ENCODE measurements around the gene WNK2.
"Not testable (repeated sequence)": the region's sequence is repeated elsewhere in the genome, so short reads cannot be mapped to it uniquely, and the experiment has no call there.

WNK2 gene

DNA sequence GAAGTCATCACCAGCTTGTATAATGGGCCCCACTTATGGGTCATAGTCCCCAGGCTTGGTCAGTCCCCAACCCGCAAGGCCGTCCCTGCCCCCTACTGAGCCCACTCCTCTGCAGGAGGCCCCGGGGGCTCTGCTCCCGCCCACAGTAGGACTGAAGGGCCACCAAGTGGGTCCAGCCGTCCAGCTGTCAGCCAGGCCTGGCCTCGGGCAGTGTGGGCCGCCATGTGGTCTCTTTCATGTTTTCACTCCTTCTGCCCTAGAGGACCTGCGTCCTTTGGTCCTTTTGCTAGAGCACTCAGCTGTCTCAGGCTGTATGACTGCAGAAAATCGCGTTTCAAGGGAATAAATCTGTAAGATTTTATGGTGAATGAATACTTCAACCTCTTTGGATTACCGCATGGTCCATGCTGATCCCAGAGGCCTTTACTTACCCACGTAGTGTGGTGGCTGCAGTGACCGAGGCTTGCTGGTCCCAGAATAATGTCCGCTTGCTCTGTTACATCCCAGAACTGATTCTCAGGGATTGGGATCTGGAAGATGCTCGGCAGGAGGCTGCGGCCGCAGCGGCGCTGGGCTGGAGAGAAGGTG, 161.8 kb downstream of the WNK2 start:
- DNase-seq, result no peak

- DNase-seq, result peak; percentile 16
Measured at GRCh38 chr9:93346231-93347112, 162.5 kb downstream of the WNK2 start.

DNA sequence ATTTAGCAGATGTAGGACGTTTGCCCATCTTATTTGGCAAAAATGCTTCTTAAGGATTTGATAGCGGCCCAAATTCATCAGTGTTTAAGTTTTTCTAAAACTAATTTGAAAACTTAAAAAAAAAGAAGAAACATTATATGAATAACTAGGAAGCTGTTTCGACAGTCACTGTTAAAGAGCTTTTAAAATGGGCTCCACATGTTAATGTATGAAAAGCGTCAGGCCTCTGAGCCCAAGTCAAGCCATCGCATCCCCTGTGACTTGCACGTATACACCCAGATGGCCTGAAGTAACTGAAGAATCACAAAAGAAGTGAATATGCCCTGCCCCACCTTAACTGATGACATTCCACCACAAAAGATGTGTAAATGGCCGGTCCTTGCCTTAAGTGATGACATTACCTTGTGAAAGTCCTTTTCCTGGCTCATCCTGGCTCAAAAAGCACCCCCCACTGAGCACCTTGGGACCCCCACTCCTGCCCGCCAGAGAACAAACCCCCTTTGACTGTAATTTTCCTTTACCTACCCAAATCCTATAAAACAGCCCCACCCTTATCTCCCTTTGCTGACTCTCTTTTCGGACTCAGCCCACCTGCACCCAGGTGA, 163.5 kb downstream of the WNK2 start:
- DNase-seq, result not testable (repeated sequence)

DNA sequence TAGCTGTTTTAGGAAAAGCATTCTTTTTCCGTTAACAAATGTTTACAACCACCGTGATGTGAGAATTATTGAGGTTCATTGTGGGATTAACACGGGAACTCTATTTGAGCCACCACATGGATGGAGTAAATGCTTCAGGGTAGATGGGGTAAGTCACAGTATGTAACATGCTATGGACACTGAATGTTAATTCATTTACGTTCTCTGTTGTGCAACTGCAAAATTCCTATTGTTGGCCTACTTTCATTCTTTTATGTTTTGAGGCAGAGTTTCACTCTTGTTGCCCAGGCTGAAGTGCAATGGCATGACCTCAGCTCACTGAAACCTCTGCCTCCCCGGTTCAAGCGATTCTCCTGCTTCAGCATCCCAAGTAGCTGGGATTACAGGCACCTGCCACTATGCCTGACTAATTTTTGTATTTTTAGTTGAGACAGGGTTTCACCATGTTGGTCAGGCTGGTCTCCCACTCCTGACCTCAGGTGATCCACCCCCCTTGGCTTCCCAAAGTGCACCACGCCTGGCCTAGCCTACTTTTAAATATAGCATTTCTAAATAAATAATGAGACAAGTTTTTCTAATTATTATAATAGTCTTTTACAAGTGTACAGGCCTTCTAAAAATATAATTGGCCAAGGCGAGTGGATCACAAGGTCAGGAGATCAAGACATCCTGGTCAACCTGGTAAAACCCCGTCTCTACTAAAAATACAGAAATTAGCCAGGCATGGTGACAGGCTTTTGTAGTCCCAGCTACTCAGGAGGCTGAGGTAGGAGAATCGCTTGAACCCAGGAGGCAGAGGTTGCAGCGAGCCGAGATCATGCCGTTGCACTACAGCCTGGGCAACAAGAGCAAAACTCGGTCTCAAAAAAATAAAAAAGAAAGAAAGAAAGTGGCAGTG, 169.7 kb downstream of the WNK2 start:
- DNase-seq, result not testable (repeated sequence)

- no peak for DNase-seq
Measured at GRCh38 chr9:93354451-93354850, 170.5 kb downstream of the WNK2 start.

GRCh38 chr9:93355827-93356226, 171.9 kb downstream of the WNK2 start:
- no peak for DNase-seq

DNA sequence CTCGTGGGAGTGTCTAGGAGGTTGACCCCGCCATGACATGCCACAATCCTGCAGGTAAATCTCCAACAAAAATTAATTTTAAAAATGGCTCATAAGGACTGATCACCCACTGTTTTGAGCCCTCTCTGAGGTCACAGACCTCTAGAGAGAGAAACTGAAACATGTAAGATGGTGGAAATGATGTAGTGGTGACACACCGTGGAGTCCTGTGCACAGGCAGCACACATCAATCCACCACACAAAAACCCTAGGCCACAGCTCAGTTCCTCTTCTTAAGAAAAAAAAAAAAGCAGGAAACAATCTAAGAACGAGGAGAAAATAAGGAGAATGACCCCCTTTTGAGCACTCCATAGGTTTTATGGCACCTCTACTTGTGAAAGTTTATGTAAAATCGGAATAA, 173.7 kb downstream of the WNK2 start:
- DNase-seq, result no peak

- DNase-seq, result not testable (repeated sequence)
Measured at GRCh38 chr9:93359907-93360306, 176.0 kb downstream of the WNK2 start.

DNA sequence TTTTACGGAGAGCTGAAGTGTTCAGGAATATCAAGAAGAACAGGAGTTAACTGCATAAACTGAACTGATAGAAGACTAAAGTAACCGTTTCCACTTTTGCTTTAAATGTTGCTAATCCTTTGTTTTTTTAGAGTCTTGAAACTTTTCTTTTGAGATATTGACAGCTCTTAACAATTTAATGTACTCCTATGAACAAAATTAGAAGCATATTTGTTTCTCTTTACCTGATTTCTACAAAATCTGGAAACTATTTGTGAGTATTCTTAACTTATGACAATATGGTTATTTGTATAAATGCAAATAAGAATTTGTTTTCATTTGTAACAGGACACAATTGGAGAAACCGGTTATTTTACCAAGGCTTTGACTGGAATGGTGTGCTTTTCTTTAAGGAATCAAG, 178.1 kb downstream of the WNK2 start:
- DNase-seq, result no peak

DNA sequence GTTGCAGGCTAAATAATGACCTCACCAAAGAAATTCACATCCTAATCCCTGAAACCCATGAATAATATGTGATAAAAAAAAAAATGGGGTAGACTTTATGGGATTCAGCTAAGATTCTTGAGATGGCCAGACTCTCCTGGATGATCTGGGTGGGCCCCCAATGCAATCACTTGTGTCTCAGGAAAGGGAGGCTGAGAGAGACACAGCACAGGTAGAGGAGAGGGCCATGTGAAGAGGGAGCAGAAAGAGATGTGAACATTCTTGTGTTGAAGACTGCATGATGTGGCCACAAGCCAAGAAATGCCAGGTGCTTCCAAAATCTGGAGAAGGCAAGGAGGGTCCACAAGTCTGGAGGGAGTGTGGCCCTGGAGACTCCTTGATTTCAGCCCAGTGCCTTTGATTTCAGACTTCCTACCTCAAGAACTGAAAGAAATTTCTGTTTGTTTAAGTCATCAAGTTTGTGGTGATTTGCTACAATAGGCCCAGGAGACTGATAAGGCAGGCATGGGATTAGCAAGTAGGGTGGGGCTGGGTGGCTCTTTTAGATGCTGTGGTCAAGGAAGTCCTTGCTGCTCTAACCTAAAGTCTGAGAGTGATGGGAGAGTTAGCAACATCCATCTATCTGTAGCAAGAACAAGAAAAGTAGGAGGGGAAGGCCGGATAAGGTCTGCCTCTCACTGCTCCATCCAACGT, 180.9 kb downstream of the WNK2 start:
- DNase-seq, result no peak

DNA sequence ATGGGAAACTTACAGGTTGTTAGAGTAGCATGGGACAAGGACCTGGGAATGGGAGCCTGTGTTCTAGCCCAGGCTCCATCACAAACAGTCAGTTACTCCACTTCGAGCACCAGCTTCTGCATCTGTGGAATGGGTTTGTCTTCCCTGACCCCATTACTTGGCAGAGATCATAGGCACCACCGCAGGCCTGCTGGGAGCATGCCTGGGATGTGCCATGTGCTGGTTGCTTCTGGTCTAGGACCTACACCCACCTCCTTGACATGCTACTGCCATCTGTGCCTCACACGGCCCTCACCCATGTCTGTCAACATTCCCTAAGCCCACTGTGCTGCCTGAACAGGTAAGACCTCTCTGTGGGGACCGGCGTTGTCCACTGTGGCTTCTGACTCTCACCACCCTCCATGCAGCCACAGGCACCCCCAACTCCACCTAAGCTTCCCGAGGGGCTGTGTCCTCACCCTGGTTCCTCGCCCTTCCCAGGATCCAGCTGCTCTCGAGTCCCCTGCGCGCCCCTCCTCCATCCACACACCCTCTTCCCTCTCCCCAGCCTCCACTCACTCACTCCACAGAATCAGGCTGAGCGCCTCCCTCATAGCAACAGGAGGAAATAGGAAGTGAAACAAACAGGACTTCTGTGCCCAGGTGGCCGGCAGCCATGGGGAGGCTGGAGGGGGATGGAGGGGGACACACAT, 181.6 kb downstream of the WNK2 start:
- DNase-seq, result no peak

- DNase-seq, result no peak
Measured at GRCh38 chr9:93366119-93366447, 182.1 kb downstream of the WNK2 start.

DNA sequence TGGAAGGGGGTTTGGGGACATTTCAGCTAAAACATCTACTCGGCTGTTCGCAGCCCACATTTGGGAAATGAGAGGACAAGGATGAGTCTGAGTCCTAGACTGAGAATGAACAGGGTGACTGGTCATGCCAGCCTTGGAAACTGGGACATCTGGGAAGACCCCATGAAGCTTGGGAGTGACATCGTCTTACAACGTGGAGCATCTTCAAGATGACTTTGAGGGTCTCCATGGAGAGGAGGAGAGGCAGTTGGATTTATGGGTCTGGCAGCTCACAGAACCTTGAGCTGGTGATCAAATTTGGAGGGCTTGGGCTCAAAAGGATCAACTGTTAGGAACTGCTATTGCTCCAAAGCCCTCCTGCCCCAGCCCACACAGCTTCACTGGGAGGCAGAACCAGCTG, 182.5 kb downstream of the WNK2 start:
- DNase-seq, result not testable (repeated sequence)

DNA sequence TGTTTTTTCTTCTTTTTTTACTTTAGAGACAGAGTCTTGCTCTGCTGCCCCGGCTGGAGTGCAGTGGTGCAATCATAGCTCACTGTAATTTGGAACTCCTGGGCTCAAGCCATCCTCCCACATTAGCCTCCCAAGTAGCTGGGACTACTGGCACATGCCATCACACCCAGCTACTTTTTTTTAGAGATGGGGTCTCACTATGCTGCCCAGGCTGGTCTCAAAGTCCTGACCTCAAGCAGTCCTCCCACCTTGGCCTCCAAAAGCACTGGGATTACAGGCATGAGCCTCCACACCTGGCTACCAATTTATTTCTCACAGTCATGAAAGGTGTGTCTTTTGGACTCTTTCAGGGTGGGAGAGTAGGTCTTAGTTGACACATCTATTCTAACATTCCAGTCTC, 184.5 kb downstream of the WNK2 start:
- DNase-seq, result no peak

GRCh38 chr9:93369686-93370085, 185.7 kb downstream of the WNK2 start:
- no peak for DNase-seq

Data from stimulated activated CD4-positive, alpha-beta T cell treated with anti-CD3 and anti-CD28 coated beads, Interleukin-12 subunit alpha, Interleukin-12 subunit beta, amount 100 ng/mL, for 4 hours (primary cell).